Endothelial cell of umbilical vein (primary cell): ENCODE results near the gene CDRT15. TPM values are rescaled to one million over a fixed set of nuclear protein-coding genes. Genes with fewer than 3 reads are reported as not detected.

ENCODE experiments used
- BruUV-seq: library from RNA; stranded (reverse); fragments of 400-500 nt; replicated peaks from 2 replicates; lab custom pipeline; 2021; lab: Mats Ljungman, UMichigan
- CTCF ChIA-PET: fragments of 300-600, 350-600 bp; sonication (Branson Sonifier 250); formaldehyde crosslinking; loops from one replicate; lab custom pipeline; 2021; ENCODE audit warnings: antibody characterized with exemption, inconsistent platforms; lab: Charles Lee
- POLR2A ChIA-PET: fragments of 300-600, 350-600 bp; sonication (Branson Sonifier 250); formaldehyde crosslinking; loops from one replicate; lab custom pipeline; 2021; ENCODE audit warnings: antibody characterized with exemption, inconsistent platforms; lab: Charles Lee
- DNase-seq: peaks from one replicate; pipeline ENCODE4 v3.0.0-alpha.2; 2011; ENCODE audit warnings: low read depth, low spot score
- FAIRE-seq: peaks from 2 replicates; lab custom pipeline; 2011; peaks lifted over from hg19 to GRCh38; lab: Jason Lieb, UNC
- H2AFZ ChIP-seq: 2 replicates; pipeline ENCODE4 v1.6.0; 2012; ENCODE audit warnings: low read depth, low read length, control low read depth, inconsistent platforms
- H3K27ac ChIP-seq: 2 replicates; pipeline ENCODE4 v1.5.1; 2011; ENCODE audit warnings: low read depth, mild to moderate bottlenecking, control low read depth, low read length, moderate library complexity; ENCODE audit not compliant: insufficient read depth
- H3K27me3 ChIP-seq, 2 experiments: 2 replicates each; pipeline versions ENCODE4 v1.6.0 to v1.6.1; 2011; ENCODE audit warnings: low read length in 2 of 2, mixed read lengths in 1 of 2; ENCODE audit not compliant: control insufficient read depth in 2 of 2, insufficient read depth in 2 of 2
- H3K36me3 ChIP-seq, 2 experiments: 2 replicates in 1 of 2; 3 replicates in 1 of 2; pipeline ENCODE4 v1.5.1; 2011; ENCODE audit warnings: low read length in 2 of 2, mild to moderate bottlenecking in 1 of 2, moderate library complexity in 1 of 2; ENCODE audit not compliant: control insufficient read depth in 2 of 2, insufficient read depth in 2 of 2; ENCODE audit errors: extremely low read depth in 1 of 2
- H3K4me1 ChIP-seq: 3 replicates; pipeline ENCODE4 v1.5.1; 2011; ENCODE audit warnings: mild to moderate bottlenecking, low read length; ENCODE audit not compliant: control insufficient read depth, insufficient read depth; ENCODE audit errors: extremely low read depth
- H3K4me2 ChIP-seq: 2 replicates; pipeline ENCODE4 v1.6.1; 2011; ENCODE audit warnings: low read length, control low read depth, mixed read lengths; ENCODE audit not compliant: insufficient read depth
- H3K4me3 ChIP-seq, 3 experiments: fragments of 200-600 bp in 1 of 3; sonication (generic), shearing (Covaris generic) in 1 of 3; replicated peaks in 1 of 3; 2 replicates each; pipeline ENCODE4 v1.5.1; 2011 to 2016; ENCODE audit warnings: control low read depth in 3 of 3, low read length in 3 of 3, mild to moderate bottlenecking in 2 of 3, inconsistent platforms in 1 of 3, low read depth in 1 of 3, moderate library complexity in 1 of 3; ENCODE audit not compliant: insufficient read depth in 1 of 3
- H3K79me2 ChIP-seq: 2 replicates; pipeline ENCODE4 v1.6.0; 2012; ENCODE audit warnings: low read length, inconsistent platforms; ENCODE audit not compliant: control insufficient read depth, insufficient read depth
- H3K9ac ChIP-seq: replicated peaks from 2 replicates; pipeline ENCODE3; 2011; ENCODE audit warnings: low read length, control low read depth; ENCODE audit not compliant: insufficient read depth; ENCODE audit errors: extremely low read depth
- H3K9me1 ChIP-seq: replicated peaks from 3 replicates; pipeline ENCODE4 v1.6.0; 2011; ENCODE audit warnings: mild to moderate bottlenecking, low read length; ENCODE audit not compliant: control insufficient read depth, insufficient read depth; ENCODE audit errors: extremely low read depth
- H3K9me3 ChIP-seq: replicated peaks from 2 replicates; pipeline ENCODE4 v1.5.1; 2012; ENCODE audit warnings: low read length, inconsistent platforms; ENCODE audit not compliant: control insufficient read depth, insufficient read depth
- H4K20me1 ChIP-seq: replicated peaks from 2 replicates; pipeline ENCODE3; 2011; ENCODE audit warnings: mild to moderate bottlenecking, low read length; ENCODE audit not compliant: control insufficient read depth, insufficient read depth; ENCODE audit errors: extremely low read depth
- CTCF ChIP-seq, 2 donors: IDR thresholded peaks; 1 replicate in 1 of 2; 2 replicates in 1 of 2; pipeline ENCODE4 v1.5.1; 2011; ENCODE audit warnings: low read length in 2 of 2, mild to moderate bottlenecking in 2 of 2, moderate library complexity in 2 of 2, control low read depth in 1 of 2, inconsistent platforms in 1 of 2, low read depth in 1 of 2; ENCODE audit not compliant: insufficient read depth in 1 of 2; ENCODE audit errors: extremely low read depth in 1 of 2
- EZH2 ChIP-seq: IDR thresholded peaks from 2 replicates; pipeline ENCODE4 v1.6.1; 2012; ENCODE audit warnings: borderline replicate concordance, low read depth, mild to moderate bottlenecking, moderate library complexity, low read length, inconsistent platforms; ENCODE audit not compliant: severe bottlenecking
- FOS ChIP-seq: IDR thresholded peaks from 2 replicates; pipeline ENCODE4 v1.6.1; 2011; ENCODE audit warnings: mild to moderate bottlenecking, low read length, moderate library complexity, borderline replicate concordance; ENCODE audit not compliant: insufficient read depth
- GATA2 ChIP-seq: IDR thresholded peaks from 2 replicates; pipeline ENCODE4 v1.7.0; 2011; ENCODE audit warnings: low read depth, mild to moderate bottlenecking, moderate library complexity, mixed read lengths, low read length; ENCODE audit not compliant: insufficient read length, insufficient read depth
- JUN ChIP-seq: IDR thresholded peaks from 2 replicates; pipeline ENCODE4 v1.6.1; 2011; ENCODE audit warnings: borderline replicate concordance, low read depth; ENCODE audit not compliant: insufficient read length, insufficient read depth
- MAX ChIP-seq: IDR thresholded peaks from 2 replicates; pipeline ENCODE4 v1.6.1; 2011; ENCODE audit not compliant: insufficient read depth, insufficient read length
- MYC ChIP-seq: IDR thresholded peaks from one replicate; pipeline ENCODE4 v1.6.1; 2011; ENCODE audit warnings: mild to moderate bottlenecking, low read depth, low read length
- POLR2AphosphoS5 ChIP-seq: IDR thresholded peaks from 2 replicates; pipeline ENCODE4 v1.6.1; 2012; ENCODE audit warnings: low read depth, mild to moderate bottlenecking, control low read depth, low read length, moderate library complexity; ENCODE audit not compliant: insufficient read depth
- dilution Hi-C: fragments of 300-500 bp; cut with MboI; formaldehyde crosslinking; loops from one replicate; pipeline ENCODE4 v1.15.0; 2019; ENCODE audit warnings: low sequenced_read_pairs; ENCODE audit not compliant: extremely low pct_ligation_motif_present
- intact Hi-C: fragments of 100-400 bp; cut with micrococcal nuclease; formaldehyde crosslinking; loops from one replicate; pipeline ENCODE4 v1.10.0; 2022
- polyA plus RNA-seq, 4 experiments: library from polyadenylated mRNA; depleted of rRNA in 3 of 4; stranded (reverse) in 3 of 4; unstranded in 1 of 4; fragments of >200 nt; gene quantifications; 2 replicates each; pipeline versions ENCODE4 v1.2.1 to v1.2.3, GENCODE V29; 2011 to 2012; ENCODE audit warnings: missing spikeins in 1 of 4
- total RNA-seq: library from RNA; stranded (reverse); gene quantifications from 2 replicates; pipeline ENCODE4 v1.2.3, GENCODE V29; 2021

The CDRT15 gene
- total and polyA plus RNA-seq, 2 donors (not counting 3 experiments of a cell fraction or from before 2014, with no cell fraction given): not detected

GRCh38 chr17:14225254-14225980 is 11.2 kb downstream of the CDRT15 start:
- POLR2A ChIA-PET: no interaction called here
- Histone ChIP-seq H3K9me1 (no peaks in the 10 kb centered on the region), H3K27ac (no peak overlapping the region), H3K27me3 (no peaks in the 10 kb centered on the region), H3K9ac (no peak overlapping the region), H4K20me1 (no peaks in the 10 kb centered on the region), H3K4me2 (no peak overlapping the region), H3K36me3 (no peaks in the 10 kb centered on the region), H2AFZ (no peak overlapping the region), H3K4me1 (no peaks in the 10 kb centered on the region), H3K79me2 (no peaks in the 10 kb centered on the region), H3K9me3 (no peaks in the 10 kb centered on the region), H3K4me3 (no peak overlapping the region)
- intact Hi-C loops (no loop called here), dilution Hi-C loops (no loop called here)
- FAIRE-seq (no peak), DNase-seq (peak; percentile 40)
- CTCF ChIA-PET: no interaction called here
- TF ChIP-seq JUN (no peak), CTCF (IDR thresholded peaks at IDR 0.05; ENCODE audit: extremely low read depth in 1 of 2, insufficient read depth in 1 of 2, low read depth in 1 of 2, low read length in 2 of 2) (no peak), GATA2 (no peak), MAX (no peak)
- no TSS peak for BruUV-seq

GRCh38 chr17:14222611-14223010 is 14.1 kb downstream of the CDRT15 start:
- BruUV-seq: no TSS peak
- H3K27ac ChIP-seq: no peak overlapping the region
- no peak overlapping the region for H3K9ac ChIP-seq
- no peaks in the 10 kb centered on the region for H3K9me3 ChIP-seq
- dilution Hi-C loops: no loop called here
- no peaks in the 10 kb centered on the region for H4K20me1 ChIP-seq
- intact Hi-C loops: no loop called here
- ChIA-PET CTCF (no interaction called here), POLR2A (no interaction called here)
- no peaks in the 10 kb centered on the region for H3K79me2 ChIP-seq
- H3K4me1 ChIP-seq: no peaks in the 10 kb centered on the region
- DNase-seq (no peak), FAIRE-seq (no peak)
- H3K9me1 ChIP-seq: no peaks in the 10 kb centered on the region
- no peak overlapping the region for H3K4me3 ChIP-seq
- H3K36me3 ChIP-seq: no peaks in the 10 kb centered on the region
- TF ChIP-seq MYC (no peak), EZH2 (no peak), FOS (no peak), JUN (no peak), POLR2AphosphoS5 (no peak), GATA2 (no peak), CTCF (IDR thresholded peaks at IDR 0.05; ENCODE audit: extremely low read depth in 1 of 2, insufficient read depth in 1 of 2, low read depth in 1 of 2, low read length in 2 of 2) (no peak)
- H3K4me2 ChIP-seq: no peak overlapping the region
- H2AFZ ChIP-seq: no peak overlapping the region
- no peaks in the 10 kb centered on the region for H3K27me3 ChIP-seq
